ENCODE data around the gene BGN. TPM values are rescaled to one million over a fixed set of nuclear protein-coding genes. Genes with fewer than 3 reads are reported as not detected.

The BGN gene
- polyA plus RNA-seq, result 10 to 100 TPM; 10.4 to 58.4 (median 37.1) TPM

GRCh38 chrX:153494541-153495361 lies at the start of gene BGN:
Gene BGN, plus strand, starts transcription at chrX:153494980. Its CDS starts 9,652 bp downstream, at chrX:153504632.
- 9 to 39% (median 17%) methylated on average over 12 to 33 of the region's 41 CpGs for WGBS, 3 donors
- no peak within 1 kb of the TSS for H3K27ac ChIP-seq (ENCODE audit: low read depth, low read length)

GRCh38 chrX:153445106-153445855 lies 49.5 kb upstream of the BGN start:
- no peak overlapping the region for H3K27ac ChIP-seq (ENCODE audit: low read depth, low read length)
- WGBS, 3 donors, result 90 to 91% (median 90%) methylated on average over 26 to 35 of the region's 35 CpGs

- WGBS, 3 donors, result 73 to 81% (median 81%) methylated on average over 20 to 30 of the region's 30 CpGs
- no peak within 1 kb of the TSS for H3K27ac ChIP-seq (ENCODE audit: low read depth, low read length)
Measured at GRCh38 chrX:153445856-153446635, 48.7 kb upstream of the BGN start, which contains the start of gene TREX2. Gene TREX2, minus strand, starts transcription at chrX:153446056. Its CDS starts 626 bp downstream, at chrX:153445430.

GRCh38 chrX:153446636-153446936 lies 48.2 kb upstream of the BGN start:
- 59 to 80% (median 75%) methylated on average over 8 to 10 of the region's 10 CpGs for WGBS, 3 donors
- no peak overlapping the region for H3K27ac ChIP-seq (ENCODE audit: low read depth, low read length)

- no peak overlapping the region for H3K27ac ChIP-seq (ENCODE audit: low read depth, low read length)
- WGBS, 3 donors, result 88 to 90% (median 90%) methylated on average over 8 to 17 of the region's 17 CpGs
Measured at GRCh38 chrX:153446950-153447580, 47.7 kb upstream of the BGN start.

GRCh38 chrX:153447581-153447960 lies 47.2 kb upstream of the BGN start:
- H3K27ac ChIP-seq (ENCODE audit: low read depth, low read length), result no peak overlapping the region
- WGBS, 3 donors, result 77 to 94% (median 84%) methylated on average over 8 of the region's 8 CpGs

GRCh38 chrX:153448556-153449367 lies 46.0 kb upstream of the BGN start:
- H3K27ac ChIP-seq (ENCODE audit: low read depth, low read length), result no peak overlapping the region
- WGBS, 3 donors, result 89 to 96% (median 96%) methylated on average over 17 to 21 of the region's 21 CpGs

- 83 to 92% (median 90%) methylated on average over 12 to 15 of the region's 15 CpGs for WGBS, 3 donors
Measured at GRCh38 chrX:153449368-153450113, 45.2 kb upstream of the BGN start.

GRCh38 chrX:153450114-153450948 lies 44.4 kb upstream of the BGN start:
- WGBS, 3 donors, result 87 to 95% (median 95%) methylated on average over 25 to 26 of the region's 26 CpGs
- H3K27ac ChIP-seq (ENCODE audit: low read depth, low read length), result no peak overlapping the region

More at GRCh38 chrX:153449368-153450113, 45.2 kb upstream of the BGN start:
- no peak overlapping the region for H3K27ac ChIP-seq (ENCODE audit: low read depth, low read length)

- WGBS, 3 donors, result 82 to 91% (median 88%) methylated on average over 7 to 8 of the region's 8 CpGs
- H3K27ac ChIP-seq (ENCODE audit: low read depth, low read length), result no peak overlapping the region
Measured at GRCh38 chrX:153450949-153451277, 43.9 kb upstream of the BGN start.

- no peak overlapping the region for H3K27ac ChIP-seq (ENCODE audit: low read depth, low read length)
- WGBS, 3 donors, result 92 to 99% (median 96%) methylated on average over 14 to 16 of the region's 16 CpGs
Measured at GRCh38 chrX:153454901-153455550, 39.8 kb upstream of the BGN start.

- 81 to 90% (median 89%) methylated on average over 13 to 16 of the region's 16 CpGs for WGBS, 3 donors
- H3K27ac ChIP-seq (ENCODE audit: low read depth, low read length), result no peak overlapping the region
Measured at GRCh38 chrX:153455571-153455970, 39.2 kb upstream of the BGN start.

GRCh38 chrX:153456161-153456560 lies 38.6 kb upstream of the BGN start:
- WGBS, 3 donors, result 85 to 90% (median 89%) methylated on average over 8 to 12 of the region's 12 CpGs
- H3K27ac ChIP-seq (ENCODE audit: low read depth, low read length), result no peak overlapping the region

- no peak overlapping the region for H3K27ac ChIP-seq (ENCODE audit: low read depth, low read length)
- 90 to 97% (median 95%) methylated on average over 5 to 9 of the region's 9 CpGs for WGBS, 3 donors
Measured at GRCh38 chrX:153456704-153457103, 38.1 kb upstream of the BGN start.

- 84 to 96% (median 94%) methylated on average over 15 to 18 of the region's 18 CpGs for WGBS, 3 donors
- no peak overlapping the region for H3K27ac ChIP-seq (ENCODE audit: low read depth, low read length)
Measured at GRCh38 chrX:153457136-153457825, 37.5 kb upstream of the BGN start.

All from adipose tissue (tissue), 3 donors.